Measurements from ENCODE around the gene HOXB3.

The HOXB3 gene

DNA sequence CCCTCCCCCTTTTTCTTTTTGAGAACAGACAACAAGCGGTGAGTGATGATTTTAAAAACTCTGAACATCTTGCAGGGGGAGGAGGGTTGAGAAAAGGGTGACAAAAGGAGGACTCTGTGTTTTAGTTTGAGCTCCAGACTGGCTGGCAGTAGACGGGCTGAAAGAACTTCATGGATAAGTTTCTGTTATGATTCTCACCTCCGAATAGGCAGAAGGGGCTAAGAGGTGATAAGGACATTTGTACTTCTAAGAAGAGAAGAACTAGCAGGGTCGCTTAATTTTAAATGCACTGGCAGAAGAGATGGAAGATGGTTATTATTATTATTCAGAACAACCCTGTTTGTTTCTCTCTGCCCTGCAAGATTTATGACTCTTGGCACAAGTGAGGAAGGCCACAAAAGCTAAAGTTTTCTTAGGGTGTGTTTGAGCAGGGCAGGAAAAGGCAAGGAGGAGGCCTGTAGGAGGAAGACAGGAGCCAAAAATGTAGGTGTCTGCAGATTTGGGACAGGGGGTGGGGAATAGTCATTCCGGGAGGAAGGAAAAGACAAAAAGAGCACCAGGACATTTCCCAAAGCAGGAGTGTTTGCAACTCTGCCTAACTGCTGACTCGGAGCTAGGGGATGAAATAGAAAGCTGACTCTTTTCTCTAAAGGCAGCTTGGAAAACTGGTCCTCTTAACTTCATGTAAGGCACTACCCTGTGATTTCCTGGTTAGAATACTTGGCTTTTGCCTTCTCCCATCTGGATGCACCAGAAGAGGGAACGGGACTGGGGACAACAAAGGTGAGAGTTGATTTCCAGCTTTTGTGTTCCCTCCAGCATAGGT lies 33.3 kb downstream of the HOXB3 start:
- DNase-seq (ENCODE audit: low spot score), result no peak

DNA sequence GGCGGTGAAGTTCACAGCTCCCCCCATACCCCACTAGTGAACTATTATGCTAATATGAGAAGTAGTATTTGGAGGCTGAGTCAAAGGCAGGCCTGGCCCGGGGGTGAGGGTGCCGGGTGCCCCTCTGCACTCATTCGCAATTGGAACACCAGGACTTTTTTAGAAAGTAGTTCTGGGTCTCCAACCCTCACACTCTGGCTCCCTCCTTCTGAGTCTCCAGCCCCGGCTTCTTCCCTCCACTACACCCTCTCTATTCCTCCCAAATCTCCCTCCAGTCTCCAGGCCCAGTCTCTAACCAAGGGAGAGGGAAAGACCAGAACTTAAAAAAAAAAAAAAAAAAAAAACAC lies 33.8 kb downstream of the HOXB3 start:
- no peak for DNase-seq (ENCODE audit: low spot score)

DNA sequence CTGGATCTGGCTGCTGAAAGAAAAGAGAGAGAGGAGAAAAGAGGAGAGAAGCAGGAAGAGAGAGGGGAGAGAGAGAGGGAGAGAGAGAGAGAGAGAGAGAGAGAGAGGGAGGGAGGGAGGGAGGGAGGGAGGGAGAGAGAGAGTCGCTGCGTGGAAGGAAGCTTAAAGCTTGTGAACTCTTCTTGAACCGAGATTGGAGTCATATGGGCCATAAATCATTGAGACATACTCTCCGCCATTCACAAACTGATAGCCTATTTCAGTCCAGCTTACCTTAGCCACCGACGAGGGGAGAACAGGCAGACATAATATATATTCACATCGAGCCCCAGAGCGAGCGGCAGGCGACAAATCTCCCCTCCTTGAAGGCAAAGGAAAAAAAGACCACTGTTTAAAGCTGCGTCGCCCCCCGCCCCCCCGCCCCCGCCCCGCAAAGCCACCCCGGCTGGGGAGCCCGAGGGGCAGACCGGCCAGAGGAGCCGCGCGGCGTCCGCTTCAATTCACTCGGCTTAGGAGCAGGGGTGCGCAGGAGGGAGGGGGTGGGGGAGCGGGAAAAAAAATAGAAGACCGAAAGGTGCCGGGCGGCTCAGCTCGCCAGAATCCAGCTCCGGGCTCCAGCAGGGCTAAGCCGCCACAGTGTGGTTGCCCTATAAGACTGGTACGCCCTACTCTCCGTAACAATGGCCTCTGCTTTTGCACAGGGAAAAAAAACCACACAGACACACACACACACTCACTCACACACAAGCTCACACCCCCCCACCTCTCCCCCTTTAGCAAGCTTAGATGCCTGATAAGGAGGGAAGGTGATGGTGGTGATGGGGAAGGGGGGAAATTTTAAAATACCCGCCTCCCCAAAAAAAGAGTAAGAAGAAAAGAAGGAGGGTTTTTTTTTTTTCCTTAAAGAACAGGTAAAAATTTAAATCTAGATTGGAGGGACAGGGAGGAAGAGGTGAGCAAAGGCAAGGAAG lies 34.5 kb downstream of the HOXB3 start:
- no peak for DNase-seq (ENCODE audit: low spot score)

DNA sequence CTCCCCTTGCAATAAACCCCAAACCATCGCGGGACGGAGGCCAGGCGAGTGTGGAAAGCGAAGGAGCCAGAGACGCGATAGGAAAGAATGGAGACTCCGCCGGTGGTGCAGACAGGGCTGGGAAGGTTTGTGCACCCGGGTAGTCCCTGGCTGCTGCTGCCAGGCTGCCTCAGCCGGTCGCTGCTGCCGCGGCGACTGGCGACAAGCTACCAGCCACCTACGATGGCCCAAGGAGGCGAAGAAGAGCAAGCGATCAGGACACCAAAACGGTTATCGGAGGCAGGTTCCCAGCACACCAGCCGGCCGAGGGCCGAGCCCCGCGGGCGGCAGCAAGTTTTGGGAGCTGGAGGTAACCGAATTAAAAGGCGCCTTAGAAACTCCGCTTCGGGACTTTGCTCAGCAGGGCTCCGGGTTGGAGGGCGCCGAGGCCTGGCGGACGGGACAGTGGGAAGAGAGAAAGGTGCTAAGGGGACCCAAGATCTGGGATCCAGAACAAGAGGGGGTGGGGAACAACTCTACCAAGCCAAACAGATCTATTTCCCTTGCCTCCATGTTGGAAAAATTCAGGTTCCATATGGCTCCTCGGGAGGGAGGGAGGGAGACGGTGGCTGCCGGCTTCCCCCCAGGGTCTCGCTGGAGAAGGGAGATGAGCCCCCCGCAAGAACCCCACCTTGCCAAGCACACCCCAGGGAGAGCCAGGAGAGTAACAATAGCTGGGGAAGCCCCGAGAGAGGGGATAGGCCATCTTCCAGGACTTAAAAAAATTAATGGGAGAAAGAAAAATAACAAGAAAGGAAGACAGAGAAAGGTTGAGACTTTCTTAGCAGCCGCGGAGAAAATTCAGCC lies 35.4 kb downstream of the HOXB3 start:
- DNase-seq (ENCODE audit: low spot score), result no peak

DNA sequence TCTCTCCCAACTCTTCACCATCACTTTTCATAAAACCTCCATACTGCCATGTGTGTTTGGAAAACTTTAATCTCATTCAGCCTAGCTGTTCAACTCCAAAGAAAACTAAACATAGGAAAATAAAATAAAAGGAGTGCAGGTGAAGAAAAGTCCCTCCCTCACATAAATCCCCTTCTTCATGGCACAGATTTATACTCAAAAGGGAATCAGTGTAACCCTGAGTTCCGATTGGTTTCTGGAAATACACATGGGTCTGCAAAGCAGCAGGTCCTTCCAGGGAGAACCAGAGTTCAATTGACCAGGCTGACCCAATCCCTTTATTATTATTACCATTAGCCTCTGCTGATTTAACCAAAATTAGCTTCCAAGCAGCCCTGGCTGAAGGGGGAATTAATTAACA lies 36.2 kb downstream of the HOXB3 start:
- no peak for DNase-seq (ENCODE audit: low spot score)

DNA sequence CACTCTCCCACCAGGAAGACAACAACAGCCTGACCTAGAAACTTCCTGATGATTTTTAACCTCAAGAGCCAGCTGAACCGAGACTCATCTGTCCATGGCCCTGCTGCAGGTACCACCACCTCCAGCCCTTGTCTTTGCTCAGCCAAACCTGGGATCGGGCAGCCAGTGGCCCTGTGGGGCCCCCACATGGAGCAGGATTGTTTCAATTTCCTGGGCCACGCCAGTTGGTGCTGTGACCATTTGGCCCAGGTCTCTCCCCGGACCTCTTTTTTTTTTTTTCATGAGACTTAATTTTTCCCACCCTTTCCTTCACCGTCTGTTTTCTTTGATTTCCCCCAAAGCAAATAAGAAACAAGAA lies 36.9 kb downstream of the HOXB3 start:
- no peak for DNase-seq (ENCODE audit: low spot score)

DNA sequence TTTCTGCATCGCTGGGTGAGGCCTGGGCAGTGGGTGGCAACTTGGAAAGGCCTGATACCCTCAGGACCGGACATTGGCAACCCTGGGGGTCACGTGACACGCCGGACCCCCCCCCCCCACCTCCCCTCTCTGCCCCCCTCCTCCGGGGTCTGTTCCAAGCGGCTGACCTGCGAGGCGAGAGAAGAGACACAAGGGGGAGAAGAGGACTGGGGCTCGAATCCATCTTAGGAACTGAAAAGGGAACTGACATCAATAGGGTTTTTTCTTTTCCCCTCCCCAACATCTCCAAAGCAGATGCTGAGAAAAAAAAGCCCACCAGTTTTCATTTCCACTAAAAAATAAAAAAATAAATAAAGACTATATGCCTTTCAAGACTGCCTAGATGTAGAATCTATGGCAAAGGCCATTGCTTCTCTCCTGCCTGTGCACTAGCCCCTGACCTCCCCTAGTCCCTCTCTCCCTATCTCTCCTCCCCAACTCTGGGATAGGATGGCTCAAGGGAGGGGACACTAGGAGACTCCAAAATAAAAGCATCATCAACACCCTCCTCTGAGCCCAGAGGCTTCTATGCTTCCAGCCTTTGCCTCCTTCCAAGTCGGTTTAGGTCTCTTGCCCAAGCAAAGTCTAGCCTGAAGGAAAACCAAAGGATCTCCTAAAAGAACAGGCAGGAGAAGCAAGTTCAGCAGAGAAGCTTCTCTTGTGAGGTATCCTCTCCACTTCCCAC lies 37.4 kb downstream of the HOXB3 start:
- DNase-seq (ENCODE audit: low spot score), result no peak

DNA sequence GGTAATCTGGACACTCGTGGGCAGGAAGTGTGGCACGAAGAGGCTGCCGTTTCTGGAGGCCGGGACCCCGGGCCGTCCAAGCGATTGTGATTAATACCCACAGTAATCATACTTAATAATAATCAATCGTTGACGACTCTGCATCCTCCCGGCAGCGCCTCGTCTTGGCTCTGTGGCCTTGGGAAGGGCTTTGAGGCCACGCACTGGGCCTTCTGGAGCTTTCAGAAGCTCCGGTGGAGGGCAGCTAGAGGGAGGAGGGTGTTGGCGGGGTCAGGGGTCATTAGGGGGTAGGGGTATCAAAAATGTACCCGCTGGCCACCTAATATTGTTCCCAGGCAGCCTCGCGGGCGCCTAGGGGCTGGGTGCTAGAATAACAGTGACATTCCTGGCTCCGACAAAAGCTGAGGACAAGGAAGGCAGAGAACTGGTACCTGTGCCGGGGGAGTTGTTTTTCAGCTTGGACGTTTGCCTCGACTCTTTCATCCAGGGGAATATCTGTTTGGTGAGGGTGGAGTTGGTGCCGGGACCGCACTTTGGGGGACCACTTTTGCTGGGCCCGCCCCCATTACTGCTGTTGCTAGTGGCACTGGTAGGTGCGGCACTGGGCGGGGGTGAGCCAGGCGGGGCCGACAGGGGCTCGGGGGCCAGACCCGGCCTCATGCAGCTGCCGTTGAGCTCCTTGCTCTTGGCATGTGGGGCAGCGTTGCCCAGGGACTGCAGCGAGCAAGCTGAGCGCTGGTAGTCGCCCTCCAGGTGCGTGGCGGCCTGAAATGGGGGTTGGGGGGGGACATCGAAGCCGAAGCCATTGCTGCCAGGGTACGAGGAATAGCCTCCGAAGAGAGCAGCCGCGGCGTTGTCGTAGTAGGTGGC lies 38.2 kb downstream of the HOXB3 start:
- DNase-seq (ENCODE audit: low spot score), result no peak

DNA sequence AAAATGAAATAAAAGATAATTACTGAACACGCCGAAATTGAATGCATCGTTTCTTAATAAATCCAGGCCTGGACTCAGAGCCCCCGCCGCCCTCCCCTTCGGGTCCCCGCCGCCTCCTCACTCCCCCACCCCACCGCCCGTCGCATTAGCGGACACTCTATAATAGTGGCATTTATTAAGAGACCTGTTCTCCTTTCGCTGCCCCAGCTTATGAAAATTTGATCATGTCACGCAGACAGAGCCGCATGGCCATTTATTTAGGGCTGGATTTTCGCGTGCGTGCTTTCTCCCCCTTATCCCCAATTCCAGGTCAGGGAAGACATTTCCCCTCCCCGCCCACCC lies 38.9 kb downstream of the HOXB3 start:
- DNase-seq (ENCODE audit: low spot score), result no peak

DNA sequence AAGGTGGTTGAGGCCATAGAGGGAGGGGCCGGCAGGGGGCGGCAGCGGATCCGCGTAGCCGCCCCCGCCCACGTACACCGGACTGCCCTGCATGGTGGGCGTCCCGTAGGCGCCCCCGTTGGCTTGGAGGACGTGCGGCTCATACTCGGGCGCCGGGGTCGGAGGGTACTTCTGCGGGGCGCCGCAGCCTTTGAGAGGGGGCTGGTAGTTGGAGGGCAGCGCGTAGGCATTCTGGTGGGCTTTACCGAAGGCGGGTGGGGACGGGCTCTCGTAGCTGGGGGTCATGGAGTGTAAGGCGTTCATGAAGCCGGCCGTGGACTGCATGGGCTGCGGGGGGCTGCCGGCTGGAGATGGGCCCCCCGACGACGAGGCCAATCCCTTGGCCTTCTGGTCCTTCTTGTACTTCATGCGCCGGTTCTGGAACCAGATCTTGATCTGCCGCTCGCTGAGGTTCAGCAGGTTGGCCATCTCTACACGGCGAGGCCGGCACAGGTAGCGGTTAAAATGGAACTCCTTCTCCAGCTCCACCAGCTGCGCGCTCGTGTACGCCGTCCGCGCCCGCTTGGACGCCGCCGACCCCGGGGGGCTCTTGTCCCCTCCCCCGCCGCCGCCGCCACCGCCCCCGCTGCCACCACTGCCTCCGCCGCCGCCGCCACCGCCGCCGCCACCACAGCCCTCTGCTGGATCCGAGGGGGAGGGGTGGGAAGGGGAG lies 39.4 kb downstream of the HOXB3 start:
- no peak for DNase-seq (ENCODE audit: low spot score)

DNA sequence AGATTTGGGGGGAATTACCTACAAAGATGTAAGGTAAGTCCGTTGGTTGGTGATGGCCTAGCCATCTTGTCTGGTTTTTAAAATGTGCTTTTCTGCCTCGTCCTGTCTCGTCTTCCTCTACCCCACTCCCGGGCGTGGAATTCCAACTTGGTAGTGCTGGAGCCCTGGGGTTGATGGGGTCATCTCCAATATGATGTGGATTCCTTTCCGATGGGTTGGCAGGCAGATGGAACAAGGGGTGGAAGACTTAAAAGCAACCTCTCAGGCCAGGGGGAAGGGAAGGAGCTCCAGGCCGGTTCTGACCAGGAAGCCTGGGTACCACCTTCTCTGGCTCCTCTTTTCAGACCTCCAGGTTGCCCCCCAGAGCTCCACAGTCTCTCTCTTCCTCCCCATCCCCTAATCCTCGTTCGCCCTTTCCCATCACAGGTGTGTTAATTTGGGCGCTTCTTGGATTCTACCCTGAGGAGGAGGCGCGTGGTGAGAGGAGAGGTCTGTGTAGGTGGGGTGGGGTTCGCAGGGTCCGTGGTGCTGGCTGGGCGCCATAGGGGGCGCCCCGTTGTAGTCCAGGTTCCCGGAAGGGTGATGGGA lies 40.0 kb downstream of the HOXB3 start:
- DNase-seq (ENCODE audit: low spot score), result no peak

DNA sequence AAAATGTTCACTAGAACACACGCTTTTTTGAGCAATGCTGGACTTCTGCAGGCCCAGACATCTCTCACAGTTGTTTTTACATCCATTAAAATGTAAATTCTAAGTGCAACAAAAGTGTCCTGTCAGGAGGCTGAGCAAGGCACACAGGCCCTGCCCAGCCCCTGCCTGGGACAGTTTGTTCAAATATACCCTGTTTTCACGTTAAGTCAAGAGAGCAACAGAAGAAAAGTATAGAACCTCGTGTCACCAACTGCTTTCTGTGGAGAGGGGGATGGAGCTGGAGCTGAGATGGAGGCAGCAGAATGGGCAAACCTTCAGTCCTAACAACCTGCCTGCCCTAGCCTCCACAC lies 40.8 kb downstream of the HOXB3 start:
- DNase-seq (ENCODE audit: low spot score), result no peak

DNA sequence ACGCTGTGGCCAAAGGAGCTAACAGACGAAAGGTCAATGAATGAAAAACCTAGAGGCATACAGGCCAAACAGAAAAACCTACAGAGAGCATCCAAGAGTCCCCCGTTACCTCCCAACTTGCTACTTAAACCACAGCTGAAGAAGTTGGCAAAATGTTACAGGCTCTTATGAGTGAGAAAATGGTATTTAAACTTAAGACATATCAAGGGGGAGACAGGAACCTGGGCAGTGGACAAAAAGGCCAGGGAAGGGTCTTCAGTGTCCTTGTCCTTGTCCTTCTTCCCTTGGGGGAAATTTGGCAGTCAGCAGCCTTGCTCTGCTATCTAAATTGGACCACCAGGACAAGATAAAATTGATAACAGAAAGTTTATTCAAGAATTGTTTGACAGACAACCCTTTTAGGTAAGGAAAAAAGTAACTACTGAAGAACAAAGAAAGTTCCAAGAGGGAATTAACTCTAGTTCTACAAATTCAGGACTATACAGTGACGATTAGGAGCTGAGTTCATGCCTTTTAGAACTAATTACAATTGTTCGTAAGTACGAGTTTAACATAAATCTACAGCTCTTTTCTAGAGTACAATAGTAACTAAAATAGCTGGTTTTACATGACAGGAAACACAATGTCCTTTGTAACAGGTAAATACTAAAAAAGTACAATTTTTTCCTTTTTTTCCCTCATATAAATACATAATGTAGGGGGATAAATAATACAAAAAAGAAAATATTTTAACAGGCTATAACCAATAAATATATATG lies 41.3 kb downstream of the HOXB3 start:
- no peak for DNase-seq (ENCODE audit: low spot score)

DNA sequence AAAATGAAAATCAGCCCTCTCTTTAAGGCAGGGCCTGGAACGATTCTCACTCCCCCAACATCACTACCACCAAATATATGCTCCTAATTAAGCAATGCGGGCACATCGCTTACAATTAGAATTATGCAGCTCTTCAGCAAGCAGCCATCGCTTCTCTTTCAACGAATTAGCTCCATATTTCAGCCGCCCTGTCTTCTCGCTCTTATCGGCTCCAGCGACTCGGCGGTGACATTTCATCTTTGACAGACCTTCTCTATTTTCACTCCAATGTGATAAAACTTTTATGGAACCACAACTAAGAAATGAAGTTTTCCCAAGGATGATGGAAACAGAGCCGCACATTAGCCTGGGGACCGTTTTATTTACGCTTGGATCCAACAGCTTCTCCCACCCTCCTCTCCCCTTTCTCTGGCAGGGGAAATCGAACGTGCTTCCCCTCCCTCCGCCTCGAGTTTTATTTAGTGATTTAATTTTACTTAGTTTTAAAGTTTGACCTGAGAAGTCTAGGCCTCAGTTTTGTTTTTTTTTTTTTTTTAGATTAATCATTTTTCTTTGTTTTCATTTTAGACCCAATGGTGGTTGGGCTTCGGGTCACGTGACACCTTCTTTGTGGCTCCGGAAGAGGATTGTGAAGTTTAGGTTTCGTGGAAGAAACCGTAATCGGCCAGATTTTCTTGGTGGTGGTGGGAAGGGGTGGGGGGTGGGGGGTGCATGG lies 42.1 kb downstream of the HOXB3 start:
- no peak for DNase-seq (ENCODE audit: low spot score)

DNA sequence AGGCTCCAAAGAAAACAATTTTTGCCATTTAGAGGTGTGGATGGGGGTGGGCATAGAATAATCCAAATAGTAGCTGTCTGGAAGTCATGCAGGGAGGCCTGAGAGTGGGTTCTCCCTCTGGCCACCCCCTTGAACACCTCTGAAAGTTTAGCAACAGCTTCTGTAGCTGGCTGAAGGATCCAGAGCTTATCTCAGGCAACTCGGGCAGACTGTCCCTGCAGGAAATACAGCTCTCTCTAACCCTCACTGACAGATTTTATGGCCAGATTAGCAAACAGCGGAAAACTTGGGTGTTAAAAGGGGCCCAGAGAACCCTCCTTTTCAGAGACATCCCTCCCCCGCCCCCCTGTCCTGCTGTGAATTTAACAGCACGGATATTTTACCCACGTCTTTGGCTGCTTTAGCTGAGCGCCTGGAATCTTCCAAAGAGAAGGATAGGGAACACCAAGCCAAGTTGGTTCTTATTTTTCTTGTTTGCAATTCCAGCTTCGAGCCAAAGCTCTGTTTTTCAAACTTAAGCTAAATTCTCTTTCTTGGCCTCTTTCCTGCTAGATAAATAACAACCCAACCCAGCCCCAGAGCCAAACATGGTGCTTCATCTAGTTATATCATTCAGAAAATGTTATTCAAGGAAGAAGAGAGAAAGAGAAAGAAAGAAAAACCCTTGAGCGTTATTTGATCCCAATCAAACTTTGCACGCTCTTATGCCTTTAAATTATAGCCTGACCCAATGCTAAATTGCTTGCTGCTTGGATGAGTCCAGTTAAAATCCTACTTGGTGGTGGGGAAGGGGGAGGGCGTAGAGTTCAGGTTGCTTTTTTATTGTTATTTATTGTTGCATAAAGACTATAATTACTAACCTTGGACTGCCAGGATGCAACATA lies 42.9 kb downstream of the HOXB3 start:
- no peak for DNase-seq (ENCODE audit: low spot score)

DNA sequence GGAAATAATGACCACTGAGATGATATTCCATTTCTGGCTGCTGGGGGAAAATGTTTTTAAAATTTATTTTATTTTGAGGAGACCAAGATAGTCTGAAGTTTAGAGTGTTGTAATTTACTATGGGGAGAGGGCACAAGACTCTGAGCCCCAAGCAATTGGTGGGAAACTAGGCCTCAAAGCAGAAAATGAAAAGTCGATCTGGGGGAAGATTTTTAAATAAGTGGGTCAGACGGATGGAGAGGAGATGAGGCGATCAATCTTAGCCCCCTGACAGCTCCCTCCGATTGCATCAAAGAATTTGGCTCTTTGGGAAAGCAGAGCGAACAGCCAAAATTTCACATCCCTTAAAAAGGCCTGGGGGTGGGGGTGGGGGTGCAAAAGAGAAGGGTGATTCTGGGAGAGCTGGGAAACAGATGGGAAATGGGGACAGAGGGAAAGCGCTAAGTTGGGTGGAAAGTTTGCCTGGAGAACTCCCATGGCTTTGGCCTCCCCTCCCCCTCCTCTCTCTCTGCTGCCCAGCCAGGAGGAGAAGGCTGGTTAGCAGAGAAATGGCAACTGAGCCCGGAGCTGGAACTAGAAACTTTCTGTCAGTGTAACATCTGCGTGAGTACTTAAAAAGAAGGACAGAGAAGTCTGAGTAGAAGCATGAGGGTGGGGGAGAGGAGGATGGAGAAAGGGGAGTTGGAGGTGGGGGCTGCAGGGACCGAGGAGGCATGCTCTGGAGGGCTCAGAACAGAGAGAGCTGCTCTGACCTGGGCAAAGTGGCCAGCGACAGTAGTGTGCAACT lies 43.7 kb downstream of the HOXB3 start:
- no peak for DNase-seq (ENCODE audit: low spot score)

DNA sequence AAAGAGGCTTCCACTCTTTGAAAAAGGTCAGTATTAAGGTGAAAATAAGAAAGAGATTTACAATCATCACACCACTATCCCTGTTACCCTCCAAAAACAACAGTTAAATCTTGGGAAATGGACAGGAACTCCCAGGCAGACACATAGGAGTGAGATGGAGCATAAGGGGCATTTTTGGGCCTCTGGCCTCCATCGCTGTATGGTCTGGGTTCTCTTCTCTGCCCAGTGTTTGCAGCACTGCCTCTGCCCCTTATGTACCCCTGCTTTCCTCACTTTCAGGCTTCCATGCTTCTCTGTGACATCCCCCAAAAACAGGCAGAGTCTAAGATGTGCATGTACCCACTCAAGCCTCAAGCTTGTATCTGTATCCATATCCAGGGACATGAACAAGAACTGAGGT lies 44.5 kb downstream of the HOXB3 start:
- DNase-seq (ENCODE audit: low spot score), result no peak
